Activated naive CD8-positive, alpha-beta T cell treated with anti-CD3 and anti-CD28 coated beads for 36 hours (primary cell): ENCODE measurements around the gene UBL3. TPM values are rescaled to one million over a fixed set of nuclear protein-coding genes. Genes with fewer than 3 reads are reported as not detected.
A peak's percentile ranks its signal among the peaks of the same experiment; 100 is the strongest.

ENCODE experiments used
- DNase-seq: peaks from one replicate; pipeline ENCODE4 v3.0.0; 2021
- H3K27ac Mint-ChIP-seq: one replicate; pipeline ENCODE4 v1.8.0; 2022; ENCODE audit warnings: mild to moderate bottlenecking, moderate library complexity, mixed read lengths
- H3K27me3 Mint-ChIP-seq: one replicate; pipeline ENCODE4 v1.8.0; 2022; ENCODE audit warnings: mild to moderate bottlenecking, mixed read lengths
- H3K36me3 Mint-ChIP-seq: one replicate; pipeline ENCODE4 v1.8.0; 2021; ENCODE audit warnings: mild to moderate bottlenecking, mixed read lengths
- H3K4me1 Mint-ChIP-seq: one replicate; pipeline ENCODE4 v1.8.0; 2021; ENCODE audit warnings: mixed read lengths
- H3K4me3 Mint-ChIP-seq: one replicate; pipeline ENCODE4 v1.8.0; 2022; ENCODE audit warnings: mild to moderate bottlenecking, moderate library complexity, mixed read lengths
- H3K9me3 Mint-ChIP-seq: one replicate; pipeline ENCODE4 v1.8.0; 2022; ENCODE audit warnings: mixed read lengths
- total RNA-seq, 2 experiments: library from RNA; stranded (reverse); gene quantifications; one replicate each; pipeline ENCODE4 v1.2.3, GENCODE V29; 2021

Gene UBL3
- 1 to 10 TPM; 7.7 to 8.0 TPM for total RNA-seq

GRCh38 chr13:29850213-29850898, at the start of gene UBL3:
TSS of gene UBL3 (minus strand) at chr13:29850617. CDS start at chr13:29849538, 1,079 bp downstream.
- H3K27me3 Mint-ChIP-seq, result no peaks in the 10 kb centered on the region
- DNase-seq, result peak; percentile 91
- peak within 1 kb of the TSS; percentile 88 for H3K4me3 Mint-ChIP-seq
- H3K36me3 Mint-ChIP-seq, result peaks cover 4% of the 10 kb centered on the region
- H3K27ac Mint-ChIP-seq, result peak within 1 kb of the TSS; percentile 98
- no peaks in the 10 kb centered on the region for H3K9me3 Mint-ChIP-seq
- H3K4me1 Mint-ChIP-seq, result peaks cover 35% of the 10 kb centered on the region

GRCh38 chr13:29897102-29897501, 46.7 kb upstream of the UBL3 start:
- Mint-ChIP-seq H3K36me3 (no peaks in the 10 kb centered on the region), H3K27me3 (no peaks in the 10 kb centered on the region), H3K27ac (no peak overlapping the region), H3K4me3 (no peak overlapping the region), H3K4me1 (peaks cover 6% of the 10 kb centered on the region), H3K9me3 (no peaks in the 10 kb centered on the region)
- DNase-seq, result no peak

GRCh38 chr13:29893438-29893837, 43.0 kb upstream of the UBL3 start:
- H3K4me3 Mint-ChIP-seq, result no peak overlapping the region
- H3K9me3 Mint-ChIP-seq, result no peaks in the 10 kb centered on the region
- DNase-seq, result no peak
- H3K4me1 Mint-ChIP-seq, result no peaks in the 10 kb centered on the region
- H3K27me3 Mint-ChIP-seq, result no peaks in the 10 kb centered on the region
- no peaks in the 10 kb centered on the region for H3K36me3 Mint-ChIP-seq
- no peak overlapping the region for H3K27ac Mint-ChIP-seq

- H3K4me3 Mint-ChIP-seq, result no peak overlapping the region
- DNase-seq, result no peak
- no peaks in the 10 kb centered on the region for H3K4me1 Mint-ChIP-seq
- H3K27ac Mint-ChIP-seq, result no peak overlapping the region
- H3K36me3 Mint-ChIP-seq, result no peaks in the 10 kb centered on the region
- H3K9me3 Mint-ChIP-seq, result no peaks in the 10 kb centered on the region
- no peaks in the 10 kb centered on the region for H3K27me3 Mint-ChIP-seq
Measured at GRCh38 chr13:29892151-29892550, 41.7 kb upstream of the UBL3 start.

GRCh38 chr13:29889111-29889510, 38.7 kb upstream of the UBL3 start:
- Mint-ChIP-seq H3K4me3 (no peak overlapping the region), H3K27ac (no peak overlapping the region), H3K4me1 (peaks cover 12% of the 10 kb centered on the region), H3K27me3 (no peaks in the 10 kb centered on the region), H3K36me3 (no peaks in the 10 kb centered on the region), H3K9me3 (no peaks in the 10 kb centered on the region)
- DNase-seq, result no peak

GRCh38 chr13:29888306-29888705, 37.9 kb upstream of the UBL3 start:
- DNase-seq, result no peak
- Mint-ChIP-seq H3K27me3 (no peaks in the 10 kb centered on the region), H3K36me3 (no peaks in the 10 kb centered on the region), H3K9me3 (no peaks in the 10 kb centered on the region), H3K27ac (no peak overlapping the region), H3K4me3 (no peak overlapping the region), H3K4me1 (peaks cover 12% of the 10 kb centered on the region)

- Mint-ChIP-seq H3K4me3 (no peak overlapping the region), H3K9me3 (no peaks in the 10 kb centered on the region), H3K27ac (no peak overlapping the region), H3K27me3 (no peaks in the 10 kb centered on the region), H3K4me1 (peaks cover 12% of the 10 kb centered on the region), H3K36me3 (no peaks in the 10 kb centered on the region)
- DNase-seq, result no peak
Measured at GRCh38 chr13:29887686-29888085, 37.3 kb upstream of the UBL3 start.

GRCh38 chr13:29887030-29887557, 36.7 kb upstream of the UBL3 start:
- Mint-ChIP-seq H3K4me3 (no peak overlapping the region), H3K27ac (no peak overlapping the region), H3K9me3 (no peaks in the 10 kb centered on the region), H3K4me1 (peaks cover 12% of the 10 kb centered on the region), H3K36me3 (no peaks in the 10 kb centered on the region), H3K27me3 (no peaks in the 10 kb centered on the region)
- no peak for DNase-seq

- Mint-ChIP-seq H3K9me3 (no peaks in the 10 kb centered on the region), H3K36me3 (no peaks in the 10 kb centered on the region), H3K4me3 (no peak overlapping the region), H3K27ac (peak overlapping the region; percentile 68), H3K4me1 (peaks cover 12% of the 10 kb centered on the region), H3K27me3 (no peaks in the 10 kb centered on the region)
- peak; percentile 52 for DNase-seq
Measured at GRCh38 chr13:29886446-29886845, 36.0 kb upstream of the UBL3 start.

- DNase-seq, result no peak
- Mint-ChIP-seq H3K36me3 (no peaks in the 10 kb centered on the region), H3K4me1 (peaks cover 12% of the 10 kb centered on the region), H3K27ac (peak overlapping the region; percentile 68), H3K4me3 (no peak overlapping the region), H3K9me3 (no peaks in the 10 kb centered on the region), H3K27me3 (no peaks in the 10 kb centered on the region)
Measured at GRCh38 chr13:29885989-29886388, 35.6 kb upstream of the UBL3 start.

- Mint-ChIP-seq H3K4me3 (no peak overlapping the region), H3K36me3 (no peaks in the 10 kb centered on the region), H3K27ac (no peak overlapping the region), H3K9me3 (no peaks in the 10 kb centered on the region), H3K27me3 (no peaks in the 10 kb centered on the region), H3K4me1 (peaks cover 12% of the 10 kb centered on the region)
- no peak for DNase-seq
Measured at GRCh38 chr13:29884671-29885430, 34.4 kb upstream of the UBL3 start.

- no peak for DNase-seq
- peaks cover 12% of the 10 kb centered on the region for H3K4me1 Mint-ChIP-seq
- no peaks in the 10 kb centered on the region for H3K9me3 Mint-ChIP-seq
- no peak overlapping the region for H3K27ac Mint-ChIP-seq
- H3K4me3 Mint-ChIP-seq, result no peak overlapping the region
- H3K36me3 Mint-ChIP-seq, result no peaks in the 10 kb centered on the region
- no peaks in the 10 kb centered on the region for H3K27me3 Mint-ChIP-seq
Measured at GRCh38 chr13:29883941-29884518, 33.6 kb upstream of the UBL3 start.

- no peak overlapping the region for H3K27ac Mint-ChIP-seq
- H3K9me3 Mint-ChIP-seq, result no peaks in the 10 kb centered on the region
- H3K4me1 Mint-ChIP-seq, result peaks cover 12% of the 10 kb centered on the region
- DNase-seq, result no peak
- no peak overlapping the region for H3K4me3 Mint-ChIP-seq
- H3K27me3 Mint-ChIP-seq, result peaks cover 5% of the 10 kb centered on the region
- no peaks in the 10 kb centered on the region for H3K36me3 Mint-ChIP-seq
Measured at GRCh38 chr13:29882076-29882475, 31.7 kb upstream of the UBL3 start.

- no peak overlapping the region for H3K4me3 Mint-ChIP-seq
- no peaks in the 10 kb centered on the region for H3K4me1 Mint-ChIP-seq
- H3K27me3 Mint-ChIP-seq, result peaks cover 9% of the 10 kb centered on the region
- no peak for DNase-seq
- no peaks in the 10 kb centered on the region for H3K9me3 Mint-ChIP-seq
- H3K36me3 Mint-ChIP-seq, result no peaks in the 10 kb centered on the region
- H3K27ac Mint-ChIP-seq, result no peak overlapping the region
Measured at GRCh38 chr13:29878101-29878500, 27.7 kb upstream of the UBL3 start.

GRCh38 chr13:29877456-29878078, 27.1 kb upstream of the UBL3 start:
- Mint-ChIP-seq H3K4me1 (no peaks in the 10 kb centered on the region), H3K27ac (no peak overlapping the region), H3K9me3 (no peaks in the 10 kb centered on the region), H3K36me3 (no peaks in the 10 kb centered on the region), H3K4me3 (no peak overlapping the region), H3K27me3 (peaks cover 9% of the 10 kb centered on the region)
- no peak for DNase-seq
